Measurements from ENCODE around the gene LYL1.

The LYL1 gene

DNA sequence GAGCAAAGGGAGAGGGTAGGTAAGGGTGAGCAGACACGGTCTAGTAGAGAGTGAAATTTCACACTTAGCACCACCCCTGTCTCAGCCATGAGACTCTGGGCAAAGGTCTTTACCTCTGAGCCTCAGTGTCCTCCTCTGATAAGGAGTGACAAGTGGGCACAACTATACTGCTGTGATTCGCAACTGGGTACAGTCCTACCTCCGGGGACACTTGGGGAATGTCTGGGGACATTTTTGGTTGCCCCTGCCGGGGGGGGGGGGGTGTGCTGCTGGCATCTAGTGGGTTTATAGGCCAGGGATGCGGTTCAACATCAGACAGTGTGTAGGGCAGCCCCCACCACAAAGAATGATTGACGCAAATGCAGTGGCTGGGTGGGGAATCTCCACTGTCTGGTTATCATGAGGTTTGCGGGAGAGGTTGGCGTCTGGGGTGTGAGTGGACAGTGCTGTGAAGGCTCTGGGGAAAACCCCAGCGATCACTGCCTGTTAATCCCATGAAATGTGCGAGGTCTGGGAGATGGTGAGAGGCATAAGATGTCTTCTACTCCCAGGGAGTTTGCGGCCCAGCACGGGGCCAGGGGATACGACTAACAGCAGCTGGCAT lies 19.7 kb upstream of the LYL1 start:
- TF ChIP-seq, protein P1, sequence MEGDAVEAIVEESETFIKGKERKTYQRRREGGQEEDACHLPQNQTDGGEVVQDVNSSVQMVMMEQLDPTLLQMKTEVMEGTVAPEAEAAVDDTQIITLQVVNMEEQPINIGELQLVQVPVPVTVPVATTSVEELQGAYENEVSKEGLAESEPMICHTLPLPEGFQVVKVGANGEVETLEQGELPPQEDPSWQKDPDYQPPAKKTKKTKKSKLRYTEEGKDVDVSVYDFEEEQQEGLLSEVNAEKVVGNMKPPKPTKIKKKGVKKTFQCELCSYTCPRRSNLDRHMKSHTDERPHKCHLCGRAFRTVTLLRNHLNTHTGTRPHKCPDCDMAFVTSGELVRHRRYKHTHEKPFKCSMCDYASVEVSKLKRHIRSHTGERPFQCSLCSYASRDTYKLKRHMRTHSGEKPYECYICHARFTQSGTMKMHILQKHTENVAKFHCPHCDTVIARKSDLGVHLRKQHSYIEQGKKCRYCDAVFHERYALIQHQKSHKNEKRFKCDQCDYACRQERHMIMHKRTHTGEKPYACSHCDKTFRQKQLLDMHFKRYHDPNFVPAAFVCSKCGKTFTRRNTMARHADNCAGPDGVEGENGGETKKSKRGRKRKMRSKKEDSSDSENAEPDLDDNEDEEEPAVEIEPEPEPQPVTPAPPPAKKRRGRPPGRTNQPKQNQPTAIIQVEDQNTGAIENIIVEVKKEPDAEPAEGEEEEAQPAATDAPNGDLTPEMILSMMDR (IDR thresholded peaks at IDR 0.05): no peak

DNA sequence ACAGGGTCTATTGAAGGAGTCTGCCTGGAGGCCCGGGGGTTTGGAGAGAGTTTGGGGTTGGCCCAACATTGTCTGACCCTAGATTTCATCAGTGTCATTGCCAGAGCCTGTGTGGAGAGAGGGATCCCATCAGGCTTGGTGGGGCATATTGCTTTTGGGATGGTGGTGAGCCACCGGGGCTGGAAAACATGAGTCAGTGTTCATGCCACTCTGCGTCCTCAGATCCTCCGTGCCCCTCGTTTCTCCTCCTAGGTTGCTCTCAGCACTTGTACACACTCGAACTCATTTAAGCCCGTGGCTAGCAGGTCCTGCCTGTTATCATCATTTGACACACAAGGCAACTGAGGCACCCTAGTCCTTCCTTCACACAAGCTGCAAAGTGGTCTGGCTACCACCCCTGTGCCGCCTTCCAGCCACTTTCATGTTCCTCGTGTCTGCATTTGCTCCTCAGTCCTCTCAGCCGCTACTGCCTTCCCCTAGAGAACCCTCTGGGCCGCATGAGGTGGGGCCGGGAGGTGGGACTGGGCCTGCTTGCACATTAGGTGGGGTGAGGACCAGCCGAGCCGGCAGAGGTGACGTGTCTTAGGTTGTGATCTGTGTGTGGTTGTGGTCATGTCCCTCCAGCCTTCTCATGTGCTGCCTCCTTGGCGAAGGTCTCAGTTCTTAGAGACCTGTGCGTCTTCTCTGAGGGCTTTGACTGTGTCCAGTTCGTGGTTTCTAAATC lies 19.1 kb upstream of the LYL1 start:
- TF ChIP-seq, protein P1 (IDR thresholded peaks at IDR 0.05): no peak

DNA sequence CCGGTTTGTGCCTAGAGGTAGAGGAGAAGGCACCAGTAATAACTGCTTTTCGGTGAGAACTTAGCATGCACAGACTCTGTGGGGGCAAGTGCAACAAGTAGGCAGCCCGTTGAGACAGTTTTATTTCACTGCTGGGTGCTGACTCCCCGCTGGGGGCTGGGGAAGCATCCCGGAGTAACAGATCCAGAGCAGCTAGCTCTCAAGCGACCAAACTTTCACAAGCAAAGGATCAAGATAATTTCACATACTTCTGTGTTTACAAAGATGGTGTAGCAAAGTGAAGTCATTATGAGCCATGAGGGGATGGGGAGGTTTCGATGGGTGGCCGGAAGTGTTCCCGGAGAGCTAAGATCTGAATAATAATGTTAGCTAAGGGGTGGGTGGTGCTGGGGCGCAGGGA lies 18.2 kb upstream of the LYL1 start:
- TF ChIP-seq, protein P1 (IDR thresholded peaks at IDR 0.05): no peak

DNA sequence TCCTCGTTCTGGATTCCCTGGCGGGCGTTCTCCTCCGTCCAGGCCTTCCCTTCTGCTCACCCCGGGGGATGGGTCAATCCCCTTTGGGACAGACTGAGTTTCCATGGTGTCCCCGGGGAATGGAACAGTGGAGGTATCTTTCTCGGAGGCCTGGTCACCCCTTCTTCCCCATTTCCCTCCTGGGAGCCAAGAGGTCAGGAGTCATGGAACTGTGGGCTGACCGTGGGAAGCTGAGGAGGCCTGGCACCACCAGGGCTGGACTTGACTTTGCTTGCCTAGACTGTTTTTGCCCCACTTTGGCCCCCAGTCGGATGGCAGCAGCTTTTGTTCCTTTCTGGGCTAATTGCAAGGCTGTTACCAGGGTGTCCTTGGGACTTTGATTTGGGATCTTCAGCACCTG lies 17.4 kb upstream of the LYL1 start:
- TF ChIP-seq, protein P1 (IDR thresholded peaks at IDR 0.05): no peak

DNA sequence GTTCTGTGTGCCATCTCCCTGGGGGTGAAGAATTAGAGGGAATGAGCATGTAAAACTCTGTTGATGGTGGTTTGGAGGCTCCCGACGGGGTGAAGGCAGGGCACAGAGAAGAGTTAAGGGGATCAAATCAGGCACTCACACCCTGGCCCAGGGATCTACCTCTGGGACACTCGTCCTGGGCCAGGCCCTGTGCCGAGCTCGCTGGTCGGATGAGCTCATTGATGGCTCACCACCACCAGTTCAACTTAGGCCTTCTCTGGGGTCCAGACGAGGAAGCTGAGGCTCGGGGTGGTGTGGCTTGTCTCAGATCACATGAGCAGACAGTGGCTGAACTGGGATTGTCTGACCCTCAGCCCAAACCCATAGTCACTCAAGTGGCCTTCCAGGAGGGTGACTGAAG lies 17.0 kb upstream of the LYL1 start:
- TF ChIP-seq, protein P1 (IDR thresholded peaks at IDR 0.05): no peak

DNA sequence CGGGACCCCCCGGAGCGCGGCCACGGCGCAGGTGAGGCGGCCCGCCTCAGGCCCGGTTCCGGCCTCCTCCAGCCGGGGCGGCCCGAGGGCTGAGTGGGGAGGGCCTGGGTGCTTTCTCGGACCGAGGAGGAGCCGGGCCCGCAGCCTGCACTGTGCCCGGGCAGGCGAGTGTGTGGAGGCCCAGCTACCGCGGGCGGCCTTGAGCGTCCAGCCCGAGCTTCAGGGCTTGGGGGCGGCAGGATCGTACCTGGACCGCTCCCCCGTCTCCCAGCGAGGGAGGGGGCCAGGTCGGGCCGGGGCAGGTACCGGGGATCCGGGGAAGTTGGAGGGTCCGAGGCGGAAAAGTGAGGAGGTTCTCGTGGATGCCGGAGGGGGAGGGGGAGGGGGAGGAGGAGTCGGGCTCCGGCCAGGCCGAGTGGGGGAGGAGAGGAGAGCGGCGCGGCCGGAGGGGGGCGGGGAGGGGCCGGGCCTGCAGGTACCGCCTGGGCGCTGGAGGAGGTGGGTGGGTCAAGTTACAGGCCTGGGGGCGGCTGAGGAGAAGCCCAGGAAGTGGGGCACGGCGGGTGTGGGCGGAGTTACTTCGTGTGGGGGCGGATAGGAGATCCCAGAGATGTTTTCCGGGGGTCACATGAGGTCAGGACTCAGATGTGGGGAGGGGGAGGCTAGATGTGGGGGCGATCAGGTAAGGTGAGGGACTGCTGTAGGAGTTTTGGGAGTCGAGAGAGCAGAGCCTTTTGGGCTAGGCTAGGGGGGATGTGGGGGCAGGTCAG lies 16.0 kb upstream of the LYL1 start:
- TF ChIP-seq, protein P1 (IDR thresholded peaks at IDR 0.05): no peak

DNA sequence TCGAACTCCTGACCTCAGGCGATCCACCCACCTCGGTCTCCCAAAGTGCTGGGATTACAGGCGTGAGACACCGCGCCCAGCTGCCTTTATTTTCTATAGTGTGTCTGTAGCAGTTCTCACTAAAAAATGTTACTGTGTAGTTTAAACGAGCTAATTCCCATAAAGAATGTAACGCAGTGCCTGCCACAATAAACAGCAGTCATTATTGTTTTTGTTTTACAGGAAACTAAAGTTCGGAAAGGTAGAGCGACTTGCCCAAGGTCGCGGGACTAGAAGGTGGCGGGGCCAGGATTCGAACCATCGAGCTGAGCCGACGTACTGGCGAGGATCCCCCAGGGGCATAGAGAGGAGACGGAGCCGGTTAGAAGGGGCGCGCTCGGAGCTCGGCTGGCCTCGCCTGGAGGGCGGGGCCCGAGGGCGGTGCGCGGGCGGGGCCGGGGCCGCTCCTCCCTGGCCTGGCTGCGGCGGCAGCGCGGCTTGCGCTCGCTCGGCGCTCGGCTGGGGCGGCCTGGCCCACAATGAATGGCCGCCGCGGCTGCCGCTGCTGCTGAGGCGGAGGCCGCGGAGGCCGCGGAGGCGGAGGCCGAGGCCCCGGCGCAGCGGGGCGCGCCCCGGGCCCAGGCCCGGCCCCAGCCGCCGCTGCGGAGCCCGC lies 15.2 kb upstream of the LYL1 start, which contains the start of gene NACC1:
NACC1 (plus strand) TSS at position 493 of the 652 bp plus-strand sequence. CDS start 16,944 bp downstream, outside the sequence.
- TF ChIP-seq, protein P1 (IDR thresholded peaks at IDR 0.05): no peak

Measured in LNCAP (cell line).